ENCODE data around the gene CACNA2D4. TPM values are rescaled to one million over a fixed set of nuclear protein-coding genes. Genes with fewer than 3 reads are reported as not detected.

CACNA2D4 gene
- total and polyA plus RNA-seq, 2 of the 13 experiments (the other 11 are each of a cell fraction or from before 2014, with no cell fraction given) = 14.2 to 136 TPM

DNA sequence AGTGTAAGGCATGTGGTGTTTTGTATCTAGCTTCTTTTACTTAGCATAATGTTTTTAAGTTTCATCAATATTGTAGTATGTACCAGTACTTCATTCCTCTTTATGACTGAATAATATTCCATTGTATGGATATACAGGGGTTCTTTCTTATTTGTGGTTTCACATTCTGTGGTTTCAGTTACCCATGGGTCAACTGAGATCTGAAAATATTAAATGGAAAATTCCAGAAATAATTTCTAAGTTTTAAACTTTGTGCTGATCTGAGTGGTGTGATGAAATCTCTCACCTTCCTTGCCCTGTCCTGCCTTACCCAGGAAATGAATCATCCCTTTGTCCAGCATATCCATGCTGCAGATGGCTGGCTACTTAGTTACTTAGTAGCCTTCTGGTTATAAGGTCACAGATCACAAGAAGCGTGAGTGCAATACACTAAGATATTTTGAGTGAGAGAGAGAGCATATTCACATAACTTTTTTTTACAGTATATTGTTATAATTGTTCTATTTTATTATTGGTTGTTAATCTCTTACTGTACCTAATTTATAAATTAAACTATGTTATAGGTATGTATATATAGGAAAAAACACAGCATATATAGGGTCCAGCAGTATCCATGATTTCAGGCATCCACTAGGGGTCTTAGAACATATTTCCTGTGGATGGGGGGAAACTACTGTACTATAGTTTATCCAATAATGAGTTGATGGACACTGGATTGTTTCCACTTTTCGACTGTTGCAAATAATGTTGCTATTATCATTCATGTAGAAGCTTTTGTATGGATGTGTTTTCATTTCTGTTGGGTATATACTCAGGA is 157.7 kb downstream of the CACNA2D4 start (continued):
- TF ChIP-seq, protein P1, sequence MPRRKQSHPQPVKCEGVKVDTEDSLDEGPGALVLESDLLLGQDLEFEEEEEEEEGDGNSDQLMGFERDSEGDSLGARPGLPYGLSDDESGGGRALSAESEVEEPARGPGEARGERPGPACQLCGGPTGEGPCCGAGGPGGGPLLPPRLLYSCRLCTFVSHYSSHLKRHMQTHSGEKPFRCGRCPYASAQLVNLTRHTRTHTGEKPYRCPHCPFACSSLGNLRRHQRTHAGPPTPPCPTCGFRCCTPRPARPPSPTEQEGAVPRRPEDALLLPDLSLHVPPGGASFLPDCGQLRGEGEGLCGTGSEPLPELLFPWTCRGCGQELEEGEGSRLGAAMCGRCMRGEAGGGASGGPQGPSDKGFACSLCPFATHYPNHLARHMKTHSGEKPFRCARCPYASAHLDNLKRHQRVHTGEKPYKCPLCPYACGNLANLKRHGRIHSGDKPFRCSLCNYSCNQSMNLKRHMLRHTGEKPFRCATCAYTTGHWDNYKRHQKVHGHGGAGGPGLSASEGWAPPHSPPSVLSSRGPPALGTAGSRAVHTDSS (CRISPR knock-in tag; conservative IDR thresholded peaks at IDR 0.05) = no peak
- TF ChIP-seq FOXO1 (CRISPR knock-in tag; IDR thresholded peaks at IDR 0.05) (no peak; the same call in 1 of the 2 replicates), ZNF570 (CRISPR knock-in tag; IDR thresholded peaks at IDR 0.05; ENCODE audit: borderline replicate concordance) (no peak), ZBTB1 (CRISPR knock-in tag; IDR thresholded peaks at IDR 0.05; ENCODE audit: borderline replicate concordance) (no peak), CBFB (CRISPR knock-in tag; IDR thresholded peaks at IDR 0.05) (0 out of 2 replicates have a peak, but pooled peaks have one; percentile 35), TCF7 (IDR thresholded peaks at IDR 0.05; ENCODE audit: low read depth) (peak; percentile 68; the same call in 1 of the 2 replicates), ZNF234 (CRISPR knock-in tag; conservative IDR thresholded peaks at IDR 0.05) (no peak), GATAD2A (CRISPR knock-in tag; IDR thresholded peaks at IDR 0.05) (peak; percentile 96), ARHGAP35 (CRISPR knock-in tag; IDR thresholded peaks at IDR 0.05; ENCODE audit: borderline replicate concordance) (no peak), HHEX (CRISPR knock-in tag; IDR thresholded peaks at IDR 0.05) (no peak), SATB2 (CRISPR knock-in tag; IDR thresholded peaks at IDR 0.05) (no peak), ZNF432 (CRISPR knock-in tag; IDR thresholded peaks at IDR 0.05; ENCODE audit: borderline replicate concordance) (no peak), SP1 (IDR thresholded peaks at IDR 0.05) (no peak), SP1 (CRISPR knock-in tag; IDR thresholded peaks at IDR 0.05) (no peak), JUNB (CRISPR knock-in tag; IDR thresholded peaks at IDR 0.05; ENCODE audit: borderline replicate concordance) (peak; percentile 76; the same call in 1 of the 2 replicates), RBAK (CRISPR knock-in tag; IDR thresholded peaks at IDR 0.05) (no peak), NKX3-1 (CRISPR knock-in tag; IDR thresholded peaks at IDR 0.05) (peak; percentile 6; the same call in 1 of the 2 replicates)
- TF ChIP-seq, protein P2, sequence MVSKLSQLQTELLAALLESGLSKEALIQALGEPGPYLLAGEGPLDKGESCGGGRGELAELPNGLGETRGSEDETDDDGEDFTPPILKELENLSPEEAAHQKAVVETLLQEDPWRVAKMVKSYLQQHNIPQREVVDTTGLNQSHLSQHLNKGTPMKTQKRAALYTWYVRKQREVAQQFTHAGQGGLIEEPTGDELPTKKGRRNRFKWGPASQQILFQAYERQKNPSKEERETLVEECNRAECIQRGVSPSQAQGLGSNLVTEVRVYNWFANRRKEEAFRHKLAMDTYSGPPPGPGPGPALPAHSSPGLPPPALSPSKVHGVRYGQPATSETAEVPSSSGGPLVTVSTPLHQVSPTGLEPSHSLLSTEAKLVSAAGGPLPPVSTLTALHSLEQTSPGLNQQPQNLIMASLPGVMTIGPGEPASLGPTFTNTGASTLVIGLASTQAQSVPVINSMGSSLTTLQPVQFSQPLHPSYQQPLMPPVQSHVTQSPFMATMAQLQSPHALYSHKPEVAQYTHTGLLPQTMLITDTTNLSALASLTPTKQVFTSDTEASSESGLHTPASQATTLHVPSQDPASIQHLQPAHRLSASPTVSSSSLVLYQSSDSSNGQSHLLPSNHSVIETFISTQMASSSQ (IDR thresholded peaks at IDR 0.05; ENCODE audit: low read depth) = peak; percentile 77
- TF ChIP-seq, protein P2 (CRISPR knock-in tag; IDR thresholded peaks at IDR 0.05; ENCODE audit: borderline replicate concordance) = 0 out of 2 replicates have a peak, but pooled peaks have one; percentile 65
- TF ChIP-seq, protein P3, sequence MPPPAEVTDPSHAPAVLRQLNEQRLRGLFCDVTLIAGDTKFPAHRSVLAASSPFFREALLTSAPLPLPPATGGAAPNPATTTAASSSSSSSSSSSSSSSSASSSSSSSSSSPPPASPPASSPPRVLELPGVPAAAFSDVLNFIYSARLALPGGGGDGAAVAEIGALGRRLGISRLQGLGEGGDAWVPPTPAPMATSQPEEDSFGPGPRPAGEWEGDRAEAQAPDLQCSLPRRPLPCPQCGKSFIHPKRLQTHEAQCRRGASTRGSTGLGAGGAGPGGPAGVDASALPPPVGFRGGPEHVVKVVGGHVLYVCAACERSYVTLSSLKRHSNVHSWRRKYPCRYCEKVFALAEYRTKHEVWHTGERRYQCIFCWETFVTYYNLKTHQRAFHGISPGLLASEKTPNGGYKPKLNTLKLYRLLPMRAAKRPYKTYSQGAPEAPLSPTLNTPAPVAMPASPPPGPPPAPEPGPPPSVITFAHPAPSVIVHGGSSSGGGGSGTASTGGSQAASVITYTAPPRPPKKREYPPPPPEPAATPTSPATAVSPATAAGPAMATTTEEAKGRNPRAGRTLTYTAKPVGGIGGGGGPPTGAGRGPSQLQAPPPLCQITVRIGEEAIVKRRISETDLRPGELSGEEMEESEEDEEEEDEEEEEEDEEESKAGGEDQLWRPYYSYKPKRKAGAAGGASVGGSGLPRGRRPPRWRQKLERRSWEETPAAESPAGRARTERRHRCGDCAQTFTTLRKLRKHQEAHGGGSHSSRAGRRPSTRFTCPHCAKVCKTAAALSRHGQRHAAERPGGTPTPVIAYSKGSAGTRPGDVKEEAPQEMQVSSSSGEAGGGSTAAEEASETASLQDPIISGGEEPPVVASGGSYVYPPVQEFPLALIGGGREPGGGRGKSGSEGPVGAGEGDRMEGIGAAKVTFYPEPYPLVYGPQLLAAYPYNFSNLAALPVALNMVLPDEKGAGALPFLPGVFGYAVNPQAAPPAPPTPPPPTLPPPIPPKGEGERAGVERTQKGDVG (CRISPR knock-in tag; IDR thresholded peaks at IDR 0.05; ENCODE audit: borderline replicate concordance) = no peak
